Effector CD4-positive, alpha-beta T cell (primary cell): Measurements from ENCODE around the gene AKAP6.

Experiments
- DNase-seq: peaks from one replicate; pipeline ENCODE4 v3.0.0-alpha.2; 2020

The AKAP6 gene

GRCh38 chr14:32722631-32723183 is 393.6 kb downstream of the AKAP6 start:
- DNase-seq: no peak

GRCh38 chr14:32724867-32725471 is 395.9 kb downstream of the AKAP6 start:
- DNase-seq: no peak

DNA sequence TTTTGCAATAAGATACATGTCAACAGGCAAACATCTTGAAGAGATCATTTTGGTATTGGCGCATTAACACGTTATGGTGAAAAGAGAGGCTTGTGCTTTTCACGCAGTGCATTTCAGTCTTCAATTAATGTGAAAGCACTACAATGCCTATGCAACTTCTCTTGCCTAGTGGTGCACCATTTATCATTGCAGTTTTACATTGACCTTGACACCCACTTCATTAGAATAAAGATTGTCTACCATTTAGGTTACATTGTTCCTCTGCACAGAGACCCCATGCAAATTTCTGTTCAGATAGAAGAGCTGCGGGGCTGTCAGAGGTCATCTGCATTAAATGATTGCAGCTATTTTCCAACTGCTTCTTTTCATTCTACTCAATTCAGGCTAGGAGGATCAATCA is 397.4 kb downstream of the AKAP6 start:
- no peak for DNase-seq

DNA sequence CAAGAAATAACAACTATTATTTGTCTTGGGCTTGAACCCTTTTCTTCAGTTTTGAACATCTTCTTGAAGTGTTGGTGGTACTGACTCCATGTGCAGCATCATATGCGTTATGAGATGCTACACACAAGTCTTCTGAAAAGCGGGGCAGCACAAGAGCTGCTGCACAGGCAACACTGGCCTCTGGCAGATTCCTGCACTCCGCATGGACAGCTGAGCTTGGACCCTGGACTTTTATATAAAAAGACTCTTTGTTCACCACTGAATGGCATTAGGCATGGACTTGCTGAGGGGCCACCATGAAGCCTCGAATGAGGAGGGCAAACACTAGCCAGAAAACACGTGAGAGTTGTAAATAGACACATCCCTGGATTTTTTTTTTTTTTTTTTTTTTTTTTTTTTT is 398.7 kb downstream of the AKAP6 start:
- no peak for DNase-seq

DNA sequence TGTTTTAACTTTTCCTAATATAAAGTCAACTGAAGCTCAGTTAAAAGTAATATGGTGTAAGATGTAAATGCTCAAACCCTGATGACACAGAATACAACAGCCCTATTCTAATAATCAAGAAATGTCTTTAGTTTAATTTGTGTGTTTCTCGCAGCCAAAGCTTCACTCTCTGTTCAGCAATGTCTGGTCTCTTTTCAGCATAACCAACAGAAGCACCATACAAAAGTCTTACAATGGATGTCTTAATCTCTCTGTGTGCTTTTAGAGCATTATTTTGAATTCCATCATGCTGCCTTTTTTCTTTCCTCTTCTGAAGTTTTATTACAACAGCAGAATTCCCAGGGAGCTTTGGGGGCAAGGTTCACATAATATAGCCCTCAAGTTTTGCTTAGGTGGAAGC is 399.4 kb downstream of the AKAP6 start:
- no peak for DNase-seq

DNA sequence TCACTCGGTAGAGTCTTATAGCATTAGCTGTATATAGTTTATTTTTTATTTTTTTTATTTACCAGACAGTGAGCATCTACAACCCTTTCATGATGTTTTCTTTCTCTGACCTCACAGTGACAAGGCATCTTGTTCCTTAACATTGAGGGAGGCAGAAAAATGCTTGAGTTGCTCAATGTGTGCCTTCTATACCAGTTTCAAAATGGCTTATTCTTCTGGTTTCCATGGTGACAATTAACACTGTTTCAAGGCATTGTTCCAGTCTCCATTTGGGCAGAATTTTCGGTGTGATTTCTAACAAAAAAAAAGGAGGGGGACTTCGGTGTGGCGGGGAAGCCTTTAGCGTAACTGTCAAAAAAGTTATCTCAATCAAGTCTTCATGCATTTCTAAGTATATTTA is 399.9 kb downstream of the AKAP6 start:
- no peak for DNase-seq

GRCh38 chr14:32731249-32731648 is 402.2 kb downstream of the AKAP6 start:
- no peak for DNase-seq

GRCh38 chr14:32733015-32733414 is 403.9 kb downstream of the AKAP6 start:
- DNase-seq: no peak

- no peak for DNase-seq
Observed at GRCh38 chr14:32734261-32734660, 405.2 kb downstream of the AKAP6 start.

- no peak for DNase-seq
Observed at GRCh38 chr14:32737621-32738020, 408.5 kb downstream of the AKAP6 start.

- DNase-seq: no peak
Observed at GRCh38 chr14:32738206-32738871, 409.2 kb downstream of the AKAP6 start.

- no peak for DNase-seq
Observed at GRCh38 chr14:32744811-32745445, 415.8 kb downstream of the AKAP6 start.

DNA sequence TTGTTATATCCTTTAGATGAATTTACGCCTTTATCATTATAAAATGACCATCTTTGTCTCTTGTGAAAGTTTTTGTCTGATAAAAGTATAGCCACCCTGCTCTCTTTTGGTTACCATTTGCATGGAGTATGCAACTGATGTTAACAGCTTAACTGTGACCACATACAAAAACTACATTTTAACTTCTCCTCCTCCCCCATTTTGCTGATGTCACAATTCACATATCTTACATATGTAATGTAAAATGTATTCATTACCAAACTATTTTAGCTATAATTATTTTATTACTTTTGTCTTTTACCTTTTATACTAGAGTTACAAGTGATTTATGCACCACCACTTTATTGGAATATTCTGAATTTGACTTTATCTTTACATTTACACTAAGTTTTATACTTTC is 425.1 kb downstream of the AKAP6 start:
- no peak for DNase-seq

- DNase-seq: no peak
Observed at GRCh38 chr14:32756173-32756572, 427.1 kb downstream of the AKAP6 start.

- no peak for DNase-seq
Observed at GRCh38 chr14:32756775-32757174, 427.7 kb downstream of the AKAP6 start.

GRCh38 chr14:32757568-32757967 is 428.5 kb downstream of the AKAP6 start:
- no peak for DNase-seq

GRCh38 chr14:32761381-32761968 is 432.4 kb downstream of the AKAP6 start:
- no peak for DNase-seq

DNA sequence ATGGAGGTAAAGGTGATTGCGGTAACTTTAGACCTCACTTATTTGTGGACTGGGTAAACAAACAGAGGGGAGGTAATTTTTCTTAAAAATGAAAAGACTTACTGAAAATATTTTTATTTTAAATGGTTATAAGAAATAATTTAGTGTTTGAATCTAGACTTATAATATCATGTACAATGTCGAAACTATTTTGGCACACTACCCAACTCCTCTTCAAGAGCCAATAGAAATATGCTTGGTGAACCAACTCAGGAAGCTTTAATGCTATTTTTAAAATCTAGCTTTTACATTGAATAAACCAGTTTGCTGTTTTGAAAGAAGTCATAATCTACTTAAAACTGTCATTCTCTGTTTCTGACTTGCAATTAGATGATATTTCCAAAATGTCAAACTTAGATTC is 433.8 kb downstream of the AKAP6 start:
- DNase-seq: no peak

- DNase-seq: no peak
Observed at GRCh38 chr14:32763673-32764072, 434.6 kb downstream of the AKAP6 start.

GRCh38 chr14:32764131-32764530 is 435.0 kb downstream of the AKAP6 start:
- DNase-seq: no peak

GRCh38 chr14:32770422-32770821 is 441.3 kb downstream of the AKAP6 start:
- no peak for DNase-seq

- no peak for DNase-seq
Observed at GRCh38 chr14:32774214-32774613, 445.1 kb downstream of the AKAP6 start.

GRCh38 chr14:32779840-32780239 is 450.7 kb downstream of the AKAP6 start:
- DNase-seq: no peak

DNA sequence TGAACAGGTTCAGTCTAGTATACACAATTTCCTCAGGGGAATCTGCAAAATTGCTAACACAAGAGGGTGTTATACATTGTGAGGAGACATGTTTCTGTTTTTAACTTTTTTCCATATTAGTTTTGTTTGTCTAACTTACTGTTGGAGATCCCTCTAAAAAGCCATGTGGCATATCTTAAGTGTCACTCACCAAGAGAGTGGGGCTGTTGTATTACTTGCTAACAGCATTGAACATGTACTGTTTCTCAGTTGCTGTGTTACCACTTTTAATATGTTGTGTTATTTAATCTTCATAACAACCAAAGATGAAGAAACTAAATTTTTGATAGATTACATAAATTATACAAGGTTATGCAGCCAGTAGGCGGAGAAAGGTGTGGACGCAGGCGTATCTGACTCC is 455.3 kb downstream of the AKAP6 start:
- no peak for DNase-seq
